ENCODE measurements around the gene HLCS. TPM values are rescaled to one million over a fixed set of nuclear protein-coding genes. Genes with fewer than 3 reads are reported as not detected.

Gene HLCS
- total and polyA plus RNA-seq, 2 of the 8 experiments (the other 6 are each of a cell fraction or from before 2014, with no cell fraction given), result 4.7 to 12.2 TPM

DNA sequence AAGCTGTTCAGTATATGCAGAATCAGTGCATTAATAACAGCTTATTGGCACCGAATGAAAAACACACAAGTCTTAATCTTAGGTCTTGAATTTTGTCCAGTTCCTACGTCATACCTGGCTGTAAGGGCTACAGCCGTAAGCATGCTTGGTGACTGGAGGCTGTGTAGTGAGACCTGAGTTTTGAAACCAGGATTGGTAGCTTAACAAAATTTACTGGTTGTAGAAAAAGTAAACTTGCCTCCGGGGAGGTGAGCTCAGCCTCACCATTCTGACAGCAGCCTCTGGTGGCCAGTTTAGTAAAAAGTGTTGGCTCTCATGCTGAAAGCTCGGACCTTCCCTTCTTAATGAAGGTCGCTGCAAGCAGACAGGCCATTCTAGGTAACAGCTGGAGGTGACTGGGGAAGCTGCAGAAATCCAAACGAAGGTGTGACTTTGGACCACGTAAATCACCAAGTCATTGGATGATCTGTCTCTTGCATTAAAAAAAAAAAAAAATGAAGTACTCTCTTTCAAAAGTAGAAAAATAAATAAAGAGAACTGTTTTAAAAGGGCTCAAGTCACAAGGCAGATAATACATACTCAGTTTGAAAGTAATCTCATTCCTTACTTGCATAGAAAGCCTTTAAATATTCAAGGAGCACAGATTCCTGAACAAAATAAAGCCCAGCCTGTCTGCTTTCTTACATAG, 48.9 kb downstream of the HLCS start:
- no peak overlapping the region for H2BK120ac ChIP-seq (replicated peaks; ENCODE audit: low read depth, low read length)
- TF ChIP-seq, protein P1, sequence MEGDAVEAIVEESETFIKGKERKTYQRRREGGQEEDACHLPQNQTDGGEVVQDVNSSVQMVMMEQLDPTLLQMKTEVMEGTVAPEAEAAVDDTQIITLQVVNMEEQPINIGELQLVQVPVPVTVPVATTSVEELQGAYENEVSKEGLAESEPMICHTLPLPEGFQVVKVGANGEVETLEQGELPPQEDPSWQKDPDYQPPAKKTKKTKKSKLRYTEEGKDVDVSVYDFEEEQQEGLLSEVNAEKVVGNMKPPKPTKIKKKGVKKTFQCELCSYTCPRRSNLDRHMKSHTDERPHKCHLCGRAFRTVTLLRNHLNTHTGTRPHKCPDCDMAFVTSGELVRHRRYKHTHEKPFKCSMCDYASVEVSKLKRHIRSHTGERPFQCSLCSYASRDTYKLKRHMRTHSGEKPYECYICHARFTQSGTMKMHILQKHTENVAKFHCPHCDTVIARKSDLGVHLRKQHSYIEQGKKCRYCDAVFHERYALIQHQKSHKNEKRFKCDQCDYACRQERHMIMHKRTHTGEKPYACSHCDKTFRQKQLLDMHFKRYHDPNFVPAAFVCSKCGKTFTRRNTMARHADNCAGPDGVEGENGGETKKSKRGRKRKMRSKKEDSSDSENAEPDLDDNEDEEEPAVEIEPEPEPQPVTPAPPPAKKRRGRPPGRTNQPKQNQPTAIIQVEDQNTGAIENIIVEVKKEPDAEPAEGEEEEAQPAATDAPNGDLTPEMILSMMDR (IDR thresholded peaks at IDR 0.05; ENCODE audit: control extremely low read depth in 1 of 3, insufficient read depth in 1 of 3, low read depth in 1 of 3, low read length in 3 of 3), result peak; percentile 54 to 75 (median 72)
- peak; percentile 67 to 77 for TF ChIP-seq RAD21 (IDR thresholded peaks at IDR 0.05 in 1 of 2, conservative IDR thresholded peaks at IDR 0.05 in 1 of 2; ENCODE audit: low read depth in 2 of 2, low read length in 2 of 2)
- TF ChIP-seq YY1 (IDR thresholded peaks at IDR 0.05; ENCODE audit: low read depth, low read length), result peak; percentile 38; the same call in 1 of the 2 replicates
- no peak for TF ChIP-seq NANOG (IDR thresholded peaks at IDR 0.05; ENCODE audit: insufficient read depth, low read depth, low read length, poor library complexity, severe bottlenecking)
- no peak for TF ChIP-seq POLR2AphosphoS5 (IDR thresholded peaks at IDR 0.05; ENCODE audit: low read depth, low read length)
- no peak overlapping the region for H4K91ac ChIP-seq (replicated peaks; ENCODE audit: insufficient read length, low read length)
- no peak overlapping the region for H3K9ac ChIP-seq (replicated peaks in 1 of 4; ENCODE audit: extremely low read depth in 1 of 4, low read depth in 3 of 4, low read length in 3 of 4)
- ChIA-PET POLR2A (ENCODE audit: partially characterized antibody) (interaction anchor here (1.7 kb wide), 1 partner anchor 168 kb away, joined by 4 read pairs; no protein-coding TSS in a partner anchor), CTCF (ENCODE audit: partially characterized antibody) (interaction anchor here (0.6 to 6.7 kb wide), 39 partner anchors 10 to 330 kb away, joined by 3 to 68 read pairs (median 4); no protein-coding TSS in a partner anchor)
- H2BK5ac ChIP-seq (ENCODE audit: low read depth, low read length), result peak overlapping the region; percentile 8; the same call in 1 of the 2 replicates
- FAIRE-seq, result peak; percentile 76
- H3K18ac ChIP-seq (ENCODE audit: extremely low read depth, low read length), result peak overlapping the region; percentile 34; the same call in 1 of the 2 replicates
- H2AK5ac ChIP-seq (ENCODE audit: low read depth, low read length), result no peak overlapping the region
- peak overlapping the region; percentile 34; the same call in 1 of the 2 replicates for H2BK20ac ChIP-seq (ENCODE audit: low read length)
- H3K4ac ChIP-seq (replicated peaks; ENCODE audit: insufficient read length, low read depth, low read length), result no peak overlapping the region
- H3K79me2 ChIP-seq (ENCODE audit: control insufficient read depth in 1 of 2, insufficient read depth in 2 of 2, low read length in 2 of 2), result no peaks in the 10 kb centered on the region
- H2AFZ ChIP-seq (ENCODE audit: low read length), result no peak overlapping the region
- no peaks in the 10 kb centered on the region; a peak in 1 of 7 replicates for H3K27me3 ChIP-seq (replicated peaks in 1 of 4; ENCODE audit: control insufficient read depth in 3 of 4, extremely low read depth in 1 of 4, insufficient read depth in 3 of 4, low read length in 3 of 4)
- H3K23ac ChIP-seq (ENCODE audit: insufficient read length), result no peak overlapping the region
- H4K5ac ChIP-seq (ENCODE audit: insufficient read length, low read depth, low read length), result no peak overlapping the region
- WGBS, 2 experiments (ENCODE audit: extremely low coverage in 1 of 2, insufficient coverage in 1 of 2, insufficient read length in 1 of 2, insufficient replicate concordance in 2 of 2, low coverage in 1 of 2, low lambda C conversion rate in 2 of 2, missing lambda C conversion rate in 1 of 2), result 49% methylated on average over 8 of the region's 8 CpGs; no CpG with 5 or more reads in 1 of the 2 experiments
- no peaks in the 10 kb centered on the region for H3K79me1 ChIP-seq (ENCODE audit: low read depth, low read length)
- peaks cover 5 to 18% (median 11%) of the 10 kb centered on the region in 4 experiments for H3K4me1 ChIP-seq (replicated peaks in 1 of 4; ENCODE audit: control insufficient read depth in 3 of 4, insufficient read depth in 4 of 4, low read length in 3 of 4)
- no peak overlapping the region for H3K4me3 ChIP-seq (ENCODE audit: extremely low read depth in 1 of 4, insufficient read depth in 2 of 4, low read depth in 3 of 4, low read length in 4 of 4)
- no peak overlapping the region for H3K56ac ChIP-seq (replicated peaks; ENCODE audit: insufficient read length, low read depth, low read length)
- peak overlapping the region; percentile 32; the same call in 1 of the 2 replicates for H2BK12ac ChIP-seq (ENCODE audit: low read depth, low read length)
- H3K23me2 ChIP-seq (ENCODE audit: low read depth, low read length), result no peaks in the 10 kb centered on the region
- H2BK15ac ChIP-seq (ENCODE audit: low read length), result no peak overlapping the region
- peaks cover 0 to 1% of the 10 kb centered on the region in 2 experiments for H4K20me1 ChIP-seq (replicated peaks in 1 of 2; ENCODE audit: control insufficient read depth in 1 of 2, insufficient read depth in 2 of 2, low read length in 2 of 2)
- no peak overlapping the region for H3K14ac ChIP-seq (ENCODE audit: insufficient read length)
- no peak overlapping the region for H3K27ac ChIP-seq (ENCODE audit: low read depth, low read length)
- no peak overlapping the region; a peak in 1 of 4 replicates for H3K4me2 ChIP-seq (ENCODE audit: insufficient read depth in 1 of 2, low read depth in 2 of 2, low read length in 2 of 2)
- H3K9me3 ChIP-seq (ENCODE audit: insufficient read depth in 2 of 2, low read depth in 1 of 2, low read length in 1 of 2), result no peaks in the 10 kb centered on the region
- H4K8ac ChIP-seq (ENCODE audit: extremely low read depth, insufficient read depth, low read length), result no peak overlapping the region
- peak; percentile 34 to 53 for DNase-seq (ENCODE audit: low read depth in 1 of 2, low spot score in 2 of 2)
- no peaks in the 10 kb centered on the region for H3K36me3 ChIP-seq (ENCODE audit: control insufficient read depth in 2 of 4, insufficient read depth in 4 of 4, low read length in 3 of 4)

Data from H1 (cell line).